Fibroblast of pulmonary artery (primary cell): ENCODE results near the gene LDB3.

Experiments used
- DNase-seq: peaks from one replicate; pipeline ENCODE4 v3.0.0-alpha.2; 2010; ENCODE audit warnings: low read depth
- H3K4me3 ChIP-seq: replicated peaks from 2 replicates; pipeline ENCODE4 v1.5.1; 2011; ENCODE audit warnings: low read depth, mild to moderate bottlenecking, control low read depth, low read length, moderate library complexity
- CTCF ChIP-seq: IDR thresholded peaks from 2 replicates; pipeline ENCODE4 v1.5.1; 2011; ENCODE audit warnings: mild to moderate bottlenecking, control low read depth, low read length, inconsistent platforms; ENCODE audit errors: missing control alignments

The LDB3 gene

DNA sequence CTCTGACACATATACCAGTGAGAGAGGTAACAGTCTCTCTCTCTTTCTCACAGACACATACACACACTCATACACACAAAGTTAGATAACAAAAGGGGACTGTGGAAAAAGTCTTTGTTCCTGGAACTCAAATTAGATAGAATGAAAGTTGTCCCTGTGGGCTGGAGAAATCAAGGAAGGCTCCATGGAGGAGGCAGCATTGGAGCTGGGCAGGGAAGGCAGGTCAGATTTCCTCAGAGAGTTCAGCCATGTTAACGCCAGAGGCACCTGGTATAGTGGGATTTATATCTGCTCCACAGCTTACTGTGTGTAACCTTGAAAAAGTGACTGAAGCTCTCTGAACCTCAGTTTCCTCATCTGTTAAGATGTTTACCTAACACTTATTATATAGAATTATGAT, 38.7 kb downstream of the LDB3 start:
- H3K4me3 ChIP-seq = no peak overlapping the region
- TF ChIP-seq CTCF = no peak
- no peak for DNase-seq

DNA sequence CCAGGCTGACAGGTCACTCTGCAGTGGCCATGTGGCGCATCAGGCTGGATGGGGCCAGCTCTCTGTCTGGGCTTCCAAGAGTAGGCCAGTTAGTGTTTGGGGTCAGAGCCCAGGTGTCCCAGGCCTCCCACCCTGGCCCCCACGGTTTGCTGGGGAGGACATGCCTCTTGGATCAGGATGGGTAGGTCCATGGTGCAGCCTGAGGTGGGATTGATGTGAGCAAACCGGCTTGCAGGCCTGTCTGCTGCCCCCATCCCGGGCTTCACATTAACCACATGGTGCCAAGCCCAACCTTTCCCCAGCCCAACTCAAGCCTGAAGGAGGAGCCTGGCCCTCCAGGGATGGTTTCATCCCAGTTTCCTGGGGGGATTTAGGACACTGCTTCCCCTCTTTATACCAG, 39.2 kb downstream of the LDB3 start:
- DNase-seq = no peak
- H3K4me3 ChIP-seq = no peak overlapping the region
- no peak for TF ChIP-seq CTCF

GRCh38 chr10:86708068-86708782, 39.9 kb downstream of the LDB3 start:
- TF ChIP-seq CTCF = no peak
- DNase-seq = no peak
- no peak overlapping the region for H3K4me3 ChIP-seq

DNA sequence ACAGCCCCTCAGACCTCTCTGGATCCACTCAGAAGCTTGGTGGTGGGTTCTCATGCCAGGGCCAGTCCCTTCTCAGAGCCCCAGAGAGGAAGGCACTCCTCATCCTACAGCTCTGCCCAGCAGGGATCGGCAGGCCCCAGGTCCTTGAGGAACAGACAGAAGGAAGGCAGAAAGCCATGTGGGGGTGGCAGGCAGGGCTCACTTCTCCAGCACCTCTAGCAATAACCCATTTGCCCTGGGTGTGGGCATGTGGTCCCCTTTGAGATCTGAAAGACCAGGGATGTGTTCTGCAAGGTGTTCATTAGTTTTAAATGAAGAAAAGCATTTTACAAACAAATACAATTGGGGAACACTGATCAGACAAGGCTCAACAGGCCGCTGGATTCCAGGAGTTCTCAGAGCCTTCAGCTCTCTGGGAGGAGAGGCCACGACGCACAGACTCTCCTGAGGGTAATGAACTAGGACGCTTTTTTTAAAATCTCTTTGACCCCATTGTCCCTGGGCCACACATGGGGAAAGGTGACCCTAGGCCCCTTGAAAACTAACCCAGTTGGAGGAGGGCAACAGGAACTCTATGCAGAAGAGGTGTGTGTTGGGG, 40.6 kb downstream of the LDB3 start:
- no peak overlapping the region for H3K4me3 ChIP-seq
- no peak for TF ChIP-seq CTCF
- DNase-seq = no peak

GRCh38 chr10:86709396-86710185, 41.3 kb downstream of the LDB3 start:
- no peak for TF ChIP-seq CTCF
- no peak for DNase-seq
- H3K4me3 ChIP-seq = no peak overlapping the region

- TF ChIP-seq CTCF = peak; percentile 50
- H3K4me3 ChIP-seq = peak overlapping the region; percentile 56
Observed at GRCh38 chr10:86710987-86711512, 42.7 kb downstream of the LDB3 start.

More at GRCh38 chr10:86710987-86711512, 42.7 kb downstream of the LDB3 start:
- peak; percentile 90 for DNase-seq
